Nephron (organoid): ENCODE data around the gene SERPINA12.

Experiments
- H3K27ac Mint-ChIP-seq, 3 experiments: 2 replicates each; pipeline ENCODE4 v1.8.0; 2020; ENCODE audit warnings: mixed read lengths in 3 of 3, mild to moderate bottlenecking in 2 of 3, moderate library complexity in 1 of 3
- H3K27me3 Mint-ChIP-seq: 2 replicates; pipeline ENCODE4 v1.8.0; 2021; ENCODE audit warnings: low read depth, mild to moderate bottlenecking, moderate library complexity, mixed read lengths
- H3K36me3 Mint-ChIP-seq: 2 replicates; pipeline ENCODE4 v1.8.0; 2020; ENCODE audit warnings: low read depth, mixed read lengths
- H3K4me1 Mint-ChIP-seq: 2 replicates; pipeline ENCODE4 v1.8.0; 2020; ENCODE audit warnings: mixed read lengths
- H3K4me3 Mint-ChIP-seq, 3 experiments: 2 replicates each; pipeline ENCODE4 v1.8.0; 2020; ENCODE audit warnings: mild to moderate bottlenecking in 3 of 3, mixed read lengths in 3 of 3, moderate library complexity in 2 of 3
- H3K9me3 Mint-ChIP-seq: 2 replicates; pipeline ENCODE4 v1.8.0; 2020; ENCODE audit warnings: mixed read lengths
- TF ChIP-seq, protein P1 (sequence below), 3 experiments: fragments of 200-600 bp; sonication (generic); IDR thresholded peaks; one replicate each; pipeline ENCODE4 v1.5.0; 2021; ENCODE audit warnings: antibody characterized with exemption in 3 of 3; ENCODE audit not compliant: unreplicated experiment in 3 of 3

The SERPINA12 gene

DNA sequence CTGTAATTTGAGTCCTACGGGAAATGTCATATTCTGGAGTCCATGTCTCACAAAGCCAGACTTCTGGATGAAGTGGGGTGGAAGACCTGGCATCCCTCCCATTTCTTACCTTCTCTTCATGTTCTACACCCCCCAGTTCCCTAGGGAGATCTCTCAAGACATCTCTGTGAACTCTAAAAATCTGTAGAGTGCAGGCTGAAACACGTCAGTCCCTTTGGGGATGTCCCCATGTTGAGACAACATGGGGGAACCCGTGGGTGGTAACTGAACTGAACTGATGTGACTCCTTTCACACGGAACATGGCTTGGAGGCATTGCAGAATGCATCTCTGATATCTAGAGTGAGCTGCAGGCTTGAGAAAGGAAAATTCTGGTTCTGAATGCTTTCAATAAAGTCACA lies 15.2 kb downstream of the SERPINA12 start:
- H3K27ac Mint-ChIP-seq: no peak overlapping the region
- no peak overlapping the region for H3K4me3 Mint-ChIP-seq
- H3K27me3 Mint-ChIP-seq: peaks cover 23% of the 10 kb centered on the region
- no peaks in the 10 kb centered on the region for H3K9me3 Mint-ChIP-seq
- TF ChIP-seq, protein P1, sequence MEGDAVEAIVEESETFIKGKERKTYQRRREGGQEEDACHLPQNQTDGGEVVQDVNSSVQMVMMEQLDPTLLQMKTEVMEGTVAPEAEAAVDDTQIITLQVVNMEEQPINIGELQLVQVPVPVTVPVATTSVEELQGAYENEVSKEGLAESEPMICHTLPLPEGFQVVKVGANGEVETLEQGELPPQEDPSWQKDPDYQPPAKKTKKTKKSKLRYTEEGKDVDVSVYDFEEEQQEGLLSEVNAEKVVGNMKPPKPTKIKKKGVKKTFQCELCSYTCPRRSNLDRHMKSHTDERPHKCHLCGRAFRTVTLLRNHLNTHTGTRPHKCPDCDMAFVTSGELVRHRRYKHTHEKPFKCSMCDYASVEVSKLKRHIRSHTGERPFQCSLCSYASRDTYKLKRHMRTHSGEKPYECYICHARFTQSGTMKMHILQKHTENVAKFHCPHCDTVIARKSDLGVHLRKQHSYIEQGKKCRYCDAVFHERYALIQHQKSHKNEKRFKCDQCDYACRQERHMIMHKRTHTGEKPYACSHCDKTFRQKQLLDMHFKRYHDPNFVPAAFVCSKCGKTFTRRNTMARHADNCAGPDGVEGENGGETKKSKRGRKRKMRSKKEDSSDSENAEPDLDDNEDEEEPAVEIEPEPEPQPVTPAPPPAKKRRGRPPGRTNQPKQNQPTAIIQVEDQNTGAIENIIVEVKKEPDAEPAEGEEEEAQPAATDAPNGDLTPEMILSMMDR (IDR thresholded peaks at IDR 0.05; ENCODE audit: unreplicated experiment in 3 of 3): no peak
- no peaks in the 10 kb centered on the region for H3K36me3 Mint-ChIP-seq
- H3K4me1 Mint-ChIP-seq: no peaks in the 10 kb centered on the region

DNA sequence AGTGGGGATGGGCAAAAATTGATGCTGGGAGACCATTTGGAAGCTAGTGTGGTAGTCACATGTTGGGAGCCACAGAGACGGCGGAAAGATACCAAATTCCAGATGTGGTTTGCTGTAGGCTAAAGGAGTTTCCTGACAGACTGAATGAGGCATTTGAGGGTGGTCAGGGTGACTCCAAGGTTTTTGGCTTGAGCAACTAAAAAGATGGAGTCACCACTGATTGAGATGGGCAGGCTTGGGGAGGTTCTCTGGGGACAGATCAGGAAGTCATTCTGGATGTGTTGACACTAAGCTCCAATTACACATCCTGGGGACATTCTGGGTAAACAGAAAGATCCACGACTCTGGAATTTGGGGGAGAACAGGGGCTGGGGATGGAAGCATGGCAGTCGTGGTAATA lies 17.8 kb downstream of the SERPINA12 start:
- TF ChIP-seq, protein P1 (IDR thresholded peaks at IDR 0.05; ENCODE audit: unreplicated experiment in 3 of 3): no peak
- H3K4me1 Mint-ChIP-seq: no peaks in the 10 kb centered on the region
- no peak overlapping the region for H3K4me3 Mint-ChIP-seq
- no peak overlapping the region for H3K27ac Mint-ChIP-seq
- H3K27me3 Mint-ChIP-seq: peaks cover 19% of the 10 kb centered on the region
- no peaks in the 10 kb centered on the region for H3K36me3 Mint-ChIP-seq
- no peaks in the 10 kb centered on the region for H3K9me3 Mint-ChIP-seq

DNA sequence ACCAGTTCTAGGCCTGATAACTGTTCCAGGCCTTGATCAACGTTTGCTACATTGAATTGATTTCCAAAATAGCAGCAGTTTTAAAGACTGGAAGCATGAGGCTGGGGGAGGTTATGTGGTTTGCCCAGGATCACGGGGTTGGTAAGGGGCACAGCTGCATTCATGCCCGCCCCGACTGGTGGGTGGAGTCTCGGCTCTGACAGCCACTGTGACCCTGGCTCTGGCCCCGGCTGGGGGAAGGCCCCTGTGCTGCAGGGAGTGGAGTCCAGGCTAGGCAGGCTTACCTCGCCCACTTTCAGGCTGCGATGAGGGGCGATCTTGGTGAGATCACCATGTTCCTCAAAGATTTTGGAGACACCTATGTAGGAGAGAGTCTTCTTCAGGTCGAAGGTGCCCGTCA lies 19.9 kb downstream of the SERPINA12 start:
- Mint-ChIP-seq H3K36me3 (no peaks in the 10 kb centered on the region), H3K9me3 (no peaks in the 10 kb centered on the region), H3K4me3 (no peak overlapping the region), H3K4me1 (peaks cover 5% of the 10 kb centered on the region), H3K27ac (no peak overlapping the region), H3K27me3 (peaks cover 19% of the 10 kb centered on the region)
- TF ChIP-seq, protein P1 (IDR thresholded peaks at IDR 0.05; ENCODE audit: unreplicated experiment in 3 of 3): no peak

DNA sequence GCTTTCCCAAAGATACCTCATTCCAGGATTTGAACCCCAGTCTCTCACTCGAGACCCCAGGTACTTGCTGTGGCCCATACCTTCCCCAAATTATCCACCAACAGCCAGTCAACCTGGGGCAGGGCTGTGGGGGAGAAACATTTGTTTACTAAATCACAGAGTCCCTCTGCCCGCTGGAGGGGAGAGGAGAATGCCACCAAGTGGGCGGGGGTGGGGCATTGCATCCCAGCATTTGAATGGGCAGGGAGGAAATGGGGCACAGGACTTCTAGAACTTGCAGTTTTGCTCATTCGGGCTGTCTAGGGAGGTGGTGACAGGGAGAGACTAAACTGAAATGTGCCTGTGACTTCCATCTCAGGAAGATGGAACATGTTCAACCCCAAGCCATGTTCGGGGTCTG lies 22.4 kb downstream of the SERPINA12 start:
- H3K9me3 Mint-ChIP-seq: no peaks in the 10 kb centered on the region
- no peak overlapping the region for H3K27ac Mint-ChIP-seq
- TF ChIP-seq, protein P1 (IDR thresholded peaks at IDR 0.05; ENCODE audit: unreplicated experiment in 3 of 3): no peak
- H3K4me3 Mint-ChIP-seq: peak overlapping the region in 1 of 3 experiments; percentile 54
- H3K27me3 Mint-ChIP-seq: peaks cover 35% of the 10 kb centered on the region
- no peaks in the 10 kb centered on the region for H3K36me3 Mint-ChIP-seq
- peaks cover 5% of the 10 kb centered on the region for H3K4me1 Mint-ChIP-seq

DNA sequence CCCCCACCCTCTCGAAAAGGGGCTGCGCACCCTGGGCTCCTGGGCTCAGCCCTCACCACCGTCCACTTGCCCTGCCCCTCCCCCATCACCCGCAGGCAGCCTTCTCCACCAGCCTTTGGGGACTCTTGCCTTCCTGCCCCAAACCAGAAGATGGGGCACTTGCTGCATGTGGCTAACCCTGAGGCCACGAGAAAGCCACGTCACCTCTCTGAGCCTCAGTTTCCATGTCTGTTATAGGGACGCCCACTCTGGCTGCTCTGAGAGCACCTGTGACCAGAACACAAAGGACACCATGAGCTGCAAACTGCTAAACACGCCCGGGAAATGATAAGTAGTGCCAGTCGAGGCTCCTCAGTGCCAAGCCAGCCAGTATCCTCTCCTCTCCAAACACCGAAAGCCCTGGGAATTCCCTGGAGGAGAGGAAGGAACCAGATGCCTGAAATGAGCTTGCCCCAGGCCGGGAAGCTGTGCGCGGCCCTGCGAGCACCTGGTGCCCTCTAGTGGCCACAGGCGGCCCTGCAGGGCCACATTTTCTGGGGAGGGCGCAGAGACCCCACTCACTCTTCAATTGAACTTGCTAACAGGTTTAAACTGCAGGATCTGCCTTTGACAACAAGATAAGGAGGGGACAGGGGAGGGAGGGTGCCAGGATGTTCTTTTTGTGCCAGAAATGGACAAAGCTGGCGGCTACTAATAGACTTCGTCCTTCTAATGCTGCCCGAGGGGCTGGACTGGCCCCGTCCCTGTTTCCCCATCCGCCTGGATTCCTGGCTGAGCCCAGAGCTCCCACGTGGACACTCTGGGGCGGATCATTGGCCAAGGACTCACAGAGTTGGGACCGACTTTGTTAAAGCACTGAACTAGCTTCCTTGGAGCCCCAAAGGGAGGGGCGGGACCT lies 23.1 kb downstream of the SERPINA12 start:
- TF ChIP-seq, protein P1 (IDR thresholded peaks at IDR 0.05; ENCODE audit: unreplicated experiment in 3 of 3): peak; percentile 99 to 100 (median 100)
- Mint-ChIP-seq H3K36me3 (no peaks in the 10 kb centered on the region), H3K27ac (no peak overlapping the region), H3K9me3 (no peaks in the 10 kb centered on the region), H3K4me3 (peak overlapping the region; percentile 47 to 58 (median 54)), H3K27me3 (peaks cover 35% of the 10 kb centered on the region), H3K4me1 (peaks cover 5% of the 10 kb centered on the region)

DNA sequence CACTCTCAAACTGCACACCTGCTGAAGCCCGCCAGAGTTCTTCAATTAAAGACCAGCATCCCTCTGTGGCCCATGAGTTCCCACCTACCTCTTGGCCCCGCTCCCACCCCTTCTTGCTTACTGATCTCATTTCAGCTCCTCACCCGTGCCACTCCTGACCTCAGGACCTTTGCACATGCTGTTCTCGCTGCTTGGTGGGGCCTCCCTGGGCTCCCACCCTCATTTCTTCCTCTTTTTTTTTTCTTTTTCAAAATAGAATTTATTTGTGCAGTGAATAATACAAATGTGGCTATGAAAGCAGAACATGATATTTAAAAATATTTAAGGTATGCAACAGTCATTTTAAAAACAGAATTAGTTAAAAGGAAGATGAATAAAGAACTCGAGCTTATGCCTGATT lies 24.8 kb downstream of the SERPINA12 start:
- no peak overlapping the region for H3K4me3 Mint-ChIP-seq
- TF ChIP-seq, protein P1 (IDR thresholded peaks at IDR 0.05; ENCODE audit: unreplicated experiment in 3 of 3): no peak
- H3K27ac Mint-ChIP-seq: no peak overlapping the region
- peaks cover 5% of the 10 kb centered on the region for H3K4me1 Mint-ChIP-seq
- peaks cover 30% of the 10 kb centered on the region for H3K27me3 Mint-ChIP-seq
- peaks cover 9% of the 10 kb centered on the region for H3K9me3 Mint-ChIP-seq
- H3K36me3 Mint-ChIP-seq: no peaks in the 10 kb centered on the region
